HG03025 (cell line): ENCODE measurements around the gene LMX1B.
"Not testable (repeated sequence)": the region's sequence is repeated elsewhere in the genome, so short reads cannot be mapped to it uniquely, and the experiment has no call there.

Source experiments
- ATAC-seq: cut with Tn5 transposase; IDR thresholded peaks from one replicate; pipeline ENCODE4 v1.9.1; 2021; ENCODE audit warnings: mild to moderate bottlenecking, moderate library complexity; ENCODE audit not compliant: unreplicated experiment, low FRiP score

LMX1B gene

DNA sequence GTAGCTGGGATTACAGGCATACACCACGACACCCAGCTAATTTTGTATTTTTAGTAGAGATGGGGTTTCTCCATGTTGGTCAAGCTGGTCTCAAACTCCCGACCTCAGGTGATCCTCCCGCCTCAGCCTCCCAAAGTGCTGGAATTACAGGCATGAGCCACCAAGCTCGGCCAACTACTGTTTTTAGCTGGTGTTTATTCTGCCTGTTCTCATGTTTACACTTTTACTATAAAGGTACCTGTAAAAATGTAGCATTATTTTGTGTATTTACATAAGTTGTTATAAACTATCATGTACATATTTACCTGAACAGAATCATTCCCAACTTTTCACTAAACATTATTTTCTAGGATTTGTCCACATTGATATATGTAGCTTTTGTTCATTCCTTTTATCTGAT is 111.8 kb downstream of the LMX1B start:
- not testable (repeated sequence) for ATAC-seq

DNA sequence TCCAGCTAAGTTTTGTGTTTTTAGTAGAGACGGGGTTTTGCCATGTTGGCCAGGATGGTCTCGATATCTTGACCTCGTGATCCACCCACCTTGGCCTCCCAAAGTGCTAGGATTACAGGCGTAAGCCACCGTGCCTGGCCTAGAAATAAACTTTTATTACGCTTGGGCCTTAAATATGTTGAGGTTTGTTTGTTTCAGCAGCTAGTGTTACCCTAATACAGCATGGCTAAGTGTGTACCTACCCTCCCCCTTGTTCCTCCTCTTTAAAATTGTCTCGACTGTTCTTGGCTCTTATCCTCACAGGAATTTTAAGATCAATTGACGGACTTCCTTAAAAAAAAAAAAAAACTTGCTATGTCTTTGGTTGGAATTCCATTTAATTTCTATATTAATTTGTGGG is 114.5 kb downstream of the LMX1B start:
- ATAC-seq = not testable (repeated sequence)

DNA sequence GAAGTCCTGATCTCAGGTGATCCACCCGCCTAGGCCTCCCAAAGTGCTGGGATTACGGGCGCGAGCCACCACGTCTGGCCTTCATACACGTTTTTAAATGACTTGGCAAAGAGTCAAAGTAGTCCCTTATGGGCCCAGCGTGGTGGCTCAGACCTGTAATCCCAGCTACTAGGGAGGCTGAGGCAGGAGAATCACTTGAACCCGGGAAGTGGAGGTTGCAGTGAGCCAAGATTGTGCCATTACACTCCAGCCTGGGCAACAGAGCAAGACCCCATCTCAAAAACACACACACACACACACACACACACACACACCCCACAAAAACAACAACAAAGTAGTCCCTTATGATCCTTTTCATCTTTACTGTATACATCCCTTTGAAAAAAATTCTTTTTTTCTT is 116.9 kb downstream of the LMX1B start:
- not testable (repeated sequence) for ATAC-seq

GRCh38 chr9:126733005-126733404 is 119.3 kb downstream of the LMX1B start:
- no peak for ATAC-seq

DNA sequence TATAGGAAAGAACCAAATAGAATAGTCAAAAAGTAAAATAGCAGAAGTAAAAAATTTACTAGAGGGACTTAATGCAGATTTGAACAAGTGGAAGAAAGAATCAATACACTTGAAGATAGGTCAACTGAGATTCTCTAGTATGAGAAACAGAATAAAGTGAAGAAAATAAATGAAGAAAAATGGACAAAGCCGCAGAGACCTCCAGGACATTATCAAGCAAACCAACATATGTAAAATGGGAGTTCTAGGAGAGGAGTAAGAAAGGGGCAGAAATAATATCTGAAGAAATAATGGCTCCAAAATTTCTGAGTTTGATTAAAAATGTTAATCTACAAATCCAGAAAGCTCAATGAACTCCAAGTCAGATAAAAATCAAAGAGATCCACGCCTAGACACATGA is 121.1 kb downstream of the LMX1B start:
- no peak for ATAC-seq

GRCh38 chr9:126735482-126735881 is 121.8 kb downstream of the LMX1B start:
- no peak for ATAC-seq

- no peak for ATAC-seq
Measured at GRCh38 chr9:126738553-126738952, 124.8 kb downstream of the LMX1B start.

GRCh38 chr9:126743041-126743440 is 129.3 kb downstream of the LMX1B start:
- ATAC-seq = no peak

- no peak for ATAC-seq
Measured at GRCh38 chr9:126745574-126746411, 132.1 kb downstream of the LMX1B start.
